UCSD-AML1 (cell line): ENCODE measurements around the gene LRP2BP.

Experiments
- DNase-seq: peaks from one replicate; lab custom pipeline; 2025; ENCODE audit not compliant: unreplicated experiment; lab: John Stamatoyannopoulos, UW

The LRP2BP gene

DNA sequence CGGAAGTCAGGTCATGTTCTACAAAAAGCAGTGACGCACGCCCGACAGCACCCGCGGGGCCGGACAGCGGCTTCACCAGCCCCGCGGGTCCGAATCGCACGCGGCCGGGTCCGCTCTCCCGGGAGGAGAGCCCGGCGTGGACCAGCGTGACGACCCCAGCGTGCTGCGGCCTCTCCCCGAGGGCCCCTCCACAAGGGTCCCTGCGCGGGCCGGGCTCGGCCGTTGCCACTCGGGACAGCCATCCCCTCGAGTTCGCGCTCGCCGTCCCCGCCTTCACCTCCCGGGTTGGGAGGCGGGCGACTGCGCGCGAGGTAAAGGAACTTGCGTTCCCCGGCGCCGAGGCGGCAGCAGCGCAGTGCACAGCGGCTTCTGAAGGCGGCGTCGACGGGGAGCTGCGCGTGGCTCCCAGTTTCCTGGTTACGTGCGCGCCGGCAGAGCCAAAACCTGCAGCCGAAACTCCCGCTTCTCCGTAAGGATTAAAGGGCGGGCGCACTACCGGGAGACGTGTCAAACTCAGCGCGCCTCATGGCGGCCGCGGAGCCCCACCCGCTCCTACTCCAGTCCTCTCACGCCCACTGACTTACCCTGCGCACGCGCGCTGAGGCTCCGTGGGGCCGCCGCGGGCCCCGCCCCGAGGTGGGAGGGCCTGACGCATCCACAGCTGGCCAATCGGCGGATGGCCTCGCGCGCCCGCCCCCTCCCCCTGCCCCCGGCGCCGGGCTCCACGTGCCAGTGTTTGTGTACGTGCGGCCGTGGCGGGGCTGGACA lies 416 bp upstream of the LRP2BP start:
- DNase-seq, result peak; percentile 98

DNA sequence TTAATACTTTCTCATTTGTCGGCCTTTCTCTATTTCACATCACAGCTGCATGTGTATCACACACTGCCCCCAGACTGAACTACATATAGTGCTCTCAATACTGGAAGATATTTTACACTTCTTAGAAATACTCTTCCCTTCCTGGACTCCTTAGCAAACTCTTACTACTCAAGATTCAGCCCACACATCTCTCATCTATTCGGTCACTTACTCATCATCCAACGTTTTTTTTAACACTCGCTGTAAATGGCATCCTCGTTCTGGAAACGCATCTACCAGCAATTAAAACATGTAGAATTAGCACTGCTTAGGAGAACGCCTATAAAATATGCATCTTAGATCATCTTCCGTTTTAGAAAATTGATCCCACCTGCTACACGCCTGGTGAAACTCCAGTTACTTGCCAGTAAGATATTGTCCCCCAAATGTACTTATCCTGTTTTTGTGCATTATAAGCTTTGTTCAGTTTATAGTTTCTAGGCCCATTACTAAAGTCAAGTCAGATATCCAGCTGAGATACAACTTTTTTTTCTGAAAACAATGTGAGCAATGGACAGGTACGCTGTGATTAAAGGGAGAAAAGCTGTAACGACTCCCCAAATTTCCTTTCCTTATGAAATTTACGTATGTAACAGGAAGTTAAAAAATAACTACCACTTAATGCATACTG lies 1.0 kb downstream of the LRP2BP start:
- DNase-seq, result no peak

DNA sequence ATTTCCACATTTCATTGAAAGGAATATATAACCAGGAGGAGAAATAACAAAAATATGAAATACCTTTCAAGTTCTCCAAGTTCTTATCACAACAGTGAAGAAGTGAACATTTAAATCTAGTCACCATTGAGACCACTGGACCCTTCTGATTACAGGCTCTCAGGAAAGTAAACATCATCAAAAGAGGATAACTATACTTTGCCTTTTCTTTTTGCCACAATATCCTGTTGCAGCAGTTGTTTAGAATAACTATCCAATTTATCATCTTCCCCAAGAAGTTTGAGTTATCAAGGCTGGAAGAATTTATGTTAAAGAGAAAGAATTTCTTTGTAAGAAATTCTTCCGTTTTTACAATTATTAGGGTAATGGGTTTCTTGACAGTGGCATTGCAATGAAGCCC lies 3.6 kb downstream of the LRP2BP start:
- no peak for DNase-seq

DNA sequence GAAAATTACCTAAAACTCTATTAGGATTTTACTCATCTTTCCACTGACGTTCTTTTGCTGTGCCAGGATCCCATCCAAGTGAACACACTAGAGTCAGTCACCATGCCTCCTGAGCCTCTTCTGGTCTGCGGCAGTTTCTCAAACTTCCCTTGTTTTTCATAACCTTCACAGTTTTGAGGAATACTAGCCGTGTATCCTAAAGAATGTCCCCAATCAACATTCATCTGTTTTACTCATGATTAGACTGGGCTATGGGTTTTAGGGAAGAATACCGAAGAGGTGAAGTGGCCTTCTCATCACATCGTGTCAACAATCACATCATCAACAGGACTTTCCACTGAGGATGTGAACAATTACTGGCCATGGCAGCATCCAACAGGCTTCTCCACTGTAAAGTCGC lies 4.8 kb downstream of the LRP2BP start:
- DNase-seq, result no peak

DNA sequence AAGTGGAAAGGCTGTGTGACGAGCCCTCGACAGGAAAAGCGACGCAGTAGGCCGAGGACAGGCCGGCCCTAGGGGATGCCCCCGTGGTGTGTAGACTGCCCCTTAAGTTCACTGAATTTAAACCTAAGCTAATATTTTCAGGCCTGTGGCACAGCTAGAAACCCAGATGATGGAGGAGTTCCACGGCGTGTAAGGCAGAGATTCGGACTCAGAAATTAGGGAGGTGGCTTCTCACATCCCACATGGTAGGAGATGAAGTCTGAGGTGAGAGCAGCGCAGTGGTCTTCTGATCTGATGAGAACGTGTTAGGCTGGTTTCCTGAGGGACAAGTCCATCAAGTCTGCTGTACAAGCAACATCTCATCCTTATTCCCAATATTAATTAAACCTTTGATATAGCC lies 7.8 kb downstream of the LRP2BP start:
- no peak for DNase-seq

DNA sequence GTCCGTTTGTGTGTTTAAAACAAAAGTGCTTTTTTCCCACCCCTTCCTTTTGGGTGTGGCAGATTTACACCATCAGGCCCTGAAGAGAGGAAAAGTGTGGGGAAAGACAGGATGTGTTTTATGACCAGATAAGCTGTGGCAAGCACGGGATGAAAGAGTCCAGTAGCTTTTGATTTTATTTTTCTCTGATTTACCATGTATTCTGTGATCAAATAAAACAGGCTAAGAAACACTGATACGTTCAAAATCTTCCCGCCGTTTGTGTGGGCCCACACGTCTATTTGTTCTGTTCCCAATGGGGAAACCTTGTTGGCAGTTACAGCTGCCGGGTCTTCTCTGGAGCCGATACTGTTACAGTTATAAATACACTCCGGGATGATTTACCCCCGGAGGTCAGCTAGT lies 10.8 kb downstream of the LRP2BP start:
- no peak for DNase-seq

DNA sequence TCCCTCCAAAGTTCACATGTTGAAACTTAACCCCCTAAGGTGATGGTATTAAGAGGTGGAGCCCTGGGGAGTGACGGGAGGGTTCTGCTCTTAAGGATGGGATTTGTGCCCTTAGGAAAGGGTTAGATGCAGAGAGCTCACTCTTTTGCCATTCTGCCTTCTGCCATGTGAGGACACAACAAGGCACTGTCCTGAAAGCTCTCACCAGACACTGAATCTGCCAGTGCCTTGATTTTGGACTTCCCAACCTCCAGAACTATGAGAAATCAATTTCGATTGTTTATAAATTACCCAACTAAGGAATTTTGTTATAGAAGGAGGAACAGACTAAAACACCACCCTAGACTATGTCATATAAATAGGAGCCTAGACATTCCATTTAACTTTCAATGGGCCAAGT lies 11.7 kb downstream of the LRP2BP start:
- DNase-seq, result no peak

DNA sequence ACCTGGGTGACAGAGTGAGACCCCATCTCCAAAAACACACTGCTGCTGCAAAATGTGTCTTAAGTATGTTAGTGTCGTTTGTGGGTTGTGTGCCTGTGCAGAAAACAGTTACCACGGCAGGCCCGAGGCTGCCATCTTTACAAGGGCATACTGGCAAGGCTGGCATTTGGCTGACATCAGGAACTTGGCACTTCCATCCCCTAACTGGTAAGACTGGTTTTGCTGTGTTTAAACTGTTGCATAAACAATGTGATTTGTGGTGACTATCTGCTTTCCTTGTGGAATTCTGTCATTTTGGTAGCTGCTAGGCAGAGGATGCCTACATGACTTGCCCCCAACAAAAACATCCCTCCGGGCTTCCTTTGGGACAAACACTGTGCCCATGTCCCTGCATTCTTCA lies 12.3 kb downstream of the LRP2BP start:
- DNase-seq, result no peak

DNA sequence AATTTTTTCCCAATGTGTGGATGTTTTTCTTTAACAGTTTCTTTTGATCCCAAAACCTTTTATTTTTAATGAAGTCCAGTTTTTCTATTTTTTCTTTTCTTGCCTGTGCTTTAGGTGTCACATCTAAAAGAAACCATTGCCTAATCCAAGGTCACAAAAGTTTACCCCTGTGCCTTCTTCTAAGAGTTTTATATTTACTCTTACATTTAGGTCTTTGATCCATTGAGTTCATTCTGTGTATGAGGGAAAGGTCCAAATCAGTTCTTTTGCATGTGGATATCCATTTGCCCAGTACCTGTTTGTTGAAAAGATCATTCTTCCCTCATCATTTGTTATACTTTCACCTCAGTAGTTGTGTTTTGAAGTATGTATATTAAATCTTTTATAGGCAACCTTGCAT lies 13.0 kb downstream of the LRP2BP start:
- DNase-seq, result no peak

DNA sequence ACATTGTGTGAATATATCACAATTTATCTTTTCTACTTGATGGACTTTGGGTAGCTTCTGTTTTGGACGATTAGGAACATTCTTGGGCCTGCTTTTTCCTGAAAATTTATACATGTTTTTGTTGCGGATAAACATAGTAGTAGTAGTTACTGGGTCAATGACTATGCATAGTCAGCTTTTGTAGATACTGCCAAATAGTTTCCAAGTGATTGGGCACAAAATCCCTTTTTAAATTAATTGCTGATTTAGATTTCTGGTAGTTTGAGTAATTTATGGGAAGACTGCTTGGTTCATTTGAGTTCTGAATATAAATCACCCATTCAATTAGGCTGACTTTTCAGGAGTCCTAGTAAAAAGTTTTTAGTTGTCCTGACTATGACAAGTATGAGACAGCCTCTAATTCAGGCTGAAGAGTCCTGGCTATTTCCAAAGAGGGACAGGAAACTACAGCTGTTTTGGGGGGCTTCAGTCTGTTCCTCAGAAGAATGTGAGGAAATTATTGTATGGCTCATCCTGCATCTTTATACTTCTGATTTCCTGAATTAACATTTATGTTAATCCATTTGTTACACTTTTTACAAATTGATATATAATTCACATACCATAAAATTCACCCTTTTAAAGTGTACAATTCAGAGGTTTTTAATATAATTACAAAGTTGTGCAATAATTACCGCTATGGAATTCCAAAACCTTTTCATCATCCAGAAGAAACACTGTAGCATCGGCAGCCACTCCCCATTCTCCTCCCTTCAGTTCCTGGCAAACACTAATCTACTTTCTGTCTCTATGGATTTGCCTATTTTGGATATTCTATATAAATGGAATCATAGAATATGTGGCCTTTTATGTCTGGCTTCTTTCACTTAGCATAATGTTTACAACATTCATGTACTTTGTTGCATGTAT lies 14.2 kb downstream of the LRP2BP start:
- no peak for DNase-seq

DNA sequence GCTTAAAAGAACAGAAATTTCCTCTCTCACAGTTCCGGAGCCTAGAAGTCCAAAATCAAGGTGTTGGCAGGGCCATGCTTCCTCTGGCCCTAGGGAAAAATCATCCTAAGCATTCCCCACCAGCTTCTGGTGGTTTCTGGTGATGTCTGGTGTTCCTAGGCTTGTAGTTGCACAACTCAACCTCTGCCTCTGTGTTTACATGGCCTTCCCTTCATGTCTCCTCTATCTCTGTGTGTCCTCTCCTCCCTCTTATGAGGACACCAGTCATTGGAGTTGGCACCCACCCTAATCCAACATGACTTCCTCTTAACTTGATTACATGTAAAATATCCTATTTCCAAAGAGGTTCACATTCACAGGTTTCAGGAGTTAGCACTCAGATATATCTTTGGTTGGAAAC lies 15.4 kb downstream of the LRP2BP start:
- DNase-seq, result no peak

DNA sequence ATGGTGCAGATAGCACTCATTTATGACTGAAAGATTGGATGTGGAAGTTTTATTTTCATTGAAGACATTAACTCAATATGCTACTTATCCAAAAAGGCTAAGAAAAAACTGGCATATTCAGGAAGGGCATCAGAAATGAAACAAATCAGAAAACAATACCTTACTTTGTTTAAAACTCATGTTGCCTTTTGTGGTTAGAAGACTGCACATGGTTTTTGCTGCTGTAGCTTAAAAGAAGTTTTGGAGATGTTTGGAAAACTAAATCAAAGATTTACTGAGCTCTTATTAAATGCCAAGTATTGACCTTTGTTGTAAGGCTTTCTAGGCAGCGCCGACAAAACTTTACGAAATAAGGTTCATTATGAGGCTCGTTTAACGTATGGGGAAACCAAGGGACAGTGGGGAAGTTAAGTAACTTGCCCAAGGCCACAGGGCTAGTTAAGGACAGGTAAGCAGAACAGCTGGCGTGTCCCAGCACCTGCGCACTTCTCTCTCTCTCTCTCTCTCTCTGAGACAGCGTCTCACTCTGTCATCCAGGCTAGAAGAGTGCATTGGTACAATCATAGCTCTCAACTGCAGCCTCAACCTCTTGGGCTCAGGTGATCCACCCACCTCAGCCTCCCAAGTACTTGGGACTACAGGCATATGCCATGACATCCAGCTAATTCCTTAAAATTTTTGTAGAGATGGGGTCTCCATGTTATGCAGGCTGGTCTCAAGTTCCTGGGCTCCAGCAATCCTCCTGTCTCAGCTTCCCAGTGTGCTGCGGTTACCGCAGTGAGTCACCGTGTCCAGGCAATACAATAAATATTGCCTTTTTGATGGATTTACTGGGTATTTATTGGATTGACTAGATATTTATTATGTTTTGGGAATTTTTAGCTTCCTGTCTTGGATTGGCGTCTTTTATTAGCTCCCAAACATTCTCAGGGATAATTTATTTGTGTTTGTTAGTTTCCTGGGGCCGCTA lies 16.1 kb downstream of the LRP2BP start:
- no peak for DNase-seq

DNA sequence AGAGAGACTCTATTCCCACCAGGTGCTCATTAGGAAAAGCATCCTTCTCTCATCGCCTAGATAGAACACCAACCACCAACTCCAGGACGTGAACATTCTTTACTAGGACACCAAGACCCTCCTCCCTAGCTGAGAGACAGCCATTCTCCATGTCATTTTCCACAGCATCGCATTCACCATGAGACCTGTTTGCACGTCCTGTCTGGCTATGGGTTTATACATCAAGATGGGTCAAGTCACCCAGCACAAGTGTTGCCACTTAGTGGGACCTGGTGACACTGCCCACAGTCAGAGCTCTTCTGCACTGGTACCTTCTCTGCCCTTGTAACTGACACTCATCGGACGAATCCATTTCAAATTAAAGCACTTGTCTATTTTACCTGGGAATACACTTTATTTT lies 17.5 kb downstream of the LRP2BP start:
- no peak for DNase-seq

DNA sequence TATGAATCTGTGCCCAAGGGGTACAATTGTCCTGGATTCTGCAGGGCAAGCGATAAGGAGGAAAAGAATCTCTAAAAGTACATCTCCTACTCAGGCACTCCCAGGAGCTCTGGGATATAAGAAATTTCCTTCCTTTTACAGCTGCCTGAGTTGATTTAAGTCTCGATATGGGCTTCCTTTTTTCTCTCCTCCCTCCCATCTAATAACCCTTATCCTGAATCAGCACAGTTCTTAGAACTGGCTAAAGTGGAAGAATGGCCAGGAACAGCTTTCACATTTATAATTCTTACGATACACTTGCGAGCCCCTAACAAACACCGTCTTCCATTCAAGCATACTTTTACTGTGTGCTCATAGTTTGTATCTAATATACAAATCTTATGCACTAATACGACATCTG lies 21.2 kb downstream of the LRP2BP start:
- DNase-seq, result no peak

DNA sequence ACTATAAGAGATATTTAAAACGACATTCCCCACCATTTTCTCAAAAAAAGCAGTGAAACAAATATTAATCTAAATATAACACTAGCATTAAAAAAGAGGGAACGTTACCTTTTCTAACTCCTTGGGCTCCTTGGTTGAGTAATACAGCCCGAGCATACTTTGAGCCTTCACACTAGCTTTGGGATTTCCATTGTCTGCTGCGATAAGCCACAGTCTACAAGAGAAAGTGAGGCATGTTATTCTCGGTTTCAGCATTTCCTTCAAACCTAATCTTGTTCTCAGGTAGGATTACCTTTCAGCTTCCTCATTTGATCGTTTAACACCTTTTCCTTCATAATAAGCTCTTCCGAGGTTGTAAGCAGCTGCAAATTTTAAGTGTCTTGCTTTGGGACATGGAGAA lies 21.7 kb downstream of the LRP2BP start:
- no peak for DNase-seq

DNA sequence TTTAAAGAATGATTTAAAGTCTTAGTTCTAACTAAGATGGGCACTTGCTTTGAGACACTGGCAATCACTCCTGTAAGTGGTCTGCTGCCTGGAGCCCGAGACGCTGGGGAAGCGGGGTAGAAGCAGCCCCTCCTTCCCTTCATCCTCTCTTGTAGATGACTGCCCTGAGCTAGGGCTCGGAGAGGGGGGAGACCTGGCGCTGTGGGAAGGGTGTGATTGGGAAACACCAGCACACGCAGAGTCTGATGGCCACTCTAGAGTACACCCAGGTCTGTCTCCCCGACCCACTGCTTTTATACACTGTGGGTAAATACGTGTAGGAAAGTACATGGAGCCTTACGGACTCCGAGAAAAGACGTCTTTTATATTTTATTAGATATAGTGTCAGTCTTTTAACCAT lies 24.0 kb downstream of the LRP2BP start:
- DNase-seq, result no peak

DNA sequence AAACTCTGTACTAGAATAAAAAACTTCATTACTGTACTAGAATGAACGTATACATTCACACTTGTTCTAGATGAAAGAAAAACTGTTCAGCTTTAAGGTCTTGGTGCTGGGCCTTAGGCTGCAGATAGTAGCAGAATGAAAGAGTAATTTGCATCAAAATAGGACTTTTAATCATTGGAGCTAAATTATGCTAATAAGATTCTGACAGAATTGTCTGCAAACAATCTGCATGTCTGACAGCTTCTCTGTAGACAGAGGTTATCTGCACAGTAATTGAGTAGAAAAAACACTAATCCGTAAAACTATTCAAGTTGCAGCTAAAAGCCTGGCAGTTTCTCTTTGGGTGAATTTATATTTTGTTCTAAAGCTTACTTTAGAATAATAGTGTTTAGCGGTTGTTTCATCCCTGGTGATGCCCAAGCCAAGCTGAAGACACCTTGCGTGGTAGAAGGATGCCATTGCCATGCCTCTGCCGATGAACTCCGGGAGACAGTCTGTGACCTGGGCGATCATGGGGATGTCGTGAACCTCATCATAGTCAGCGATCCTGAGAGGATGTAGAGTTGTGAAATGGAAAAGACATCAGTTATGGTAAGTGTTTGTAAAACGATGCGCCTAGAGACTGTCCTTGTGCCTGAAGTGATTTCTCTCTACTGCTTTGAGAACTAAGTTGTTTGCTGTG lies 25.3 kb downstream of the LRP2BP start:
- DNase-seq, result no peak

DNA sequence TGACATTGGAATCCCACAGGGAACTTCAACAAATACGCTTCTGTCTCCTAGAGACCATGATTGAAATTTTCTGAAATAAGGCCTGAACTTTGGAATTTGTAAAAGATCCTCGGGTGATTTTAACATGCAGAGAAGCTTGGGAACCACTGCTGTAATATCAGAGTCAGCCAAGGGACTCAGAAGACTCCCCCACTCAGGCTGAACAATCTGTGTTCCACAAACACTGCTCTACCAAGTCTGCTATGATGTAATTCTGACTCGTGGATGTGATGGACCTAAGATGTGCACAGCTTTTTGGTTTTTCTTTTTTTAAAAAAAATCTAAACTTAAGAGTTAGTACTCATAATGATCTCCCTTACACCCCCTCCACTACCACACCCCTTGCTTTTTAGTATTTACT lies 26.0 kb downstream of the LRP2BP start:
- DNase-seq, result no peak

DNA sequence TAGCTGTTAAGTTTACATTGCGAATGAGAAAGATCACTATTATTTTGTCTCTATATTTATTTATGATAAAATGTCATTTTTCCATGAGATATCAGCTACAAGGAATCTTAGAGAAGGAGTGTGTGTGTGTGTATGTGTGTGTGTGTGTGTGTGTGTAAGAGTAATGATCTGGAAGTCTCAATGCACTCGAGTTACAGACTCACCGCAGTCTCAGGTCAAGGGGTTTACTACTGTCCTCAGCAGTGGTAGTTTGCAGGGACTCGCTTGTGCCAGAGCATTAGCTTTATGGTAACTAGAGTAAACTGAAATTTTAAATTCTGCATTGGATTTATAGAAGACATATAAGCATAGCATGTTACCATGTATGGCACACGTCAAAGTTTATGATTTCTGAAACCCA lies 30.8 kb downstream of the LRP2BP start:
- DNase-seq, result no peak

DNA sequence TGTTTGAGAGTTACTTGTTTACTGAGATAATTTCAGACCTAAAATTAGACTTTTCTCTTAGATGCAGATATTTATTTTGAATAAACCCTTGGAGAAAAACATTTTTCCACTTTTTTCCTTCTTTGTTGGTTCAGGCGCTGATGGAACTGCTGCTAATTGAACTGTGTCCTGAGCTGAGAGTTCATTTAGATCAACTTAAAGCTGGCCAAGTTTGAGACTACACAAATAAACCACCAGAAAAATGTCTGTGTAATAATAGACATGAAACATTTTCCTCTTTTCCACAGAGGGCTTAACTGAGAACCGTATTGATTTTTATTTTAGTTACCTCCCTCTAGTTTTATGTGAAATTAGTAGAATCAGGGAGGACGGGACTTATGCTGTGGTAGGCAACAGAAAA lies 32.5 kb downstream of the LRP2BP start:
- DNase-seq, result no peak
